ENCODE measurements around the gene SMAD2. TPM values are rescaled to one million over a fixed set of nuclear protein-coding genes. Genes with fewer than 3 reads are reported as not detected.

Gene SMAD2
- total RNA-seq, 6 experiments from 2014 or later: 31.2 to 46.1 (median 36.0) TPM

DNA sequence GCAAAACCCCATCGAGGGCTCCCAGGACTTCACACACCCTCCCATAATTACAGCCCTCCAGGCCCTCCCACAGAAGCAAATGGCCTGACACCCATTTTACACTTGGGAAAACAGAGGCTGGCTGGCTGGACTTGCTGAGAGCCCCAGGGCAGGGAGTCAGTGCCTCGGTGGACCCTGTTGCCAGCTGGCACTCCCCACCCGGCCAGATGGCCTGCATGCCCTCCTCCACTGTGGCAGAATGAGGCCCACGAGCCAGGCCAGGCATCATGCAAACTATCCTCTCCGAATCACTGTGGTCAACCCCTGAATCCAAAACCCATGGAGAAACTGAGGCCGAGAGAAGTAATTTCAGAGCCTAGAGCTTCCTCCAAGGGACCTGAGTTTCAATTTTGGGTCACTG is 129.7 kb downstream of the SMAD2 start:
- Histone ChIP-seq H3K9me3 (no peaks in the 10 kb centered on the region), H3K36me3 (no peaks in the 10 kb centered on the region), H3K27ac (no peak overlapping the region), H3K27me3 (no peaks in the 10 kb centered on the region), H3K4me3 (no peak overlapping the region), H3K4me1 (no peaks in the 10 kb centered on the region)
- ATAC-seq (no peak), DNase-seq (no peak)
- intact Hi-C loops (cut with DNase I): no loop called here
- 77% methylated on average over 5 of the region's 6 CpGs for WGBS (ENCODE audit: insufficient coverage, low coverage, low lambda C conversion rate, missing lambda C conversion rate)
- no peak for TF ChIP-seq POLR2A (IDR thresholded peaks at IDR 0.05)
- TF ChIP-seq, protein P1, sequence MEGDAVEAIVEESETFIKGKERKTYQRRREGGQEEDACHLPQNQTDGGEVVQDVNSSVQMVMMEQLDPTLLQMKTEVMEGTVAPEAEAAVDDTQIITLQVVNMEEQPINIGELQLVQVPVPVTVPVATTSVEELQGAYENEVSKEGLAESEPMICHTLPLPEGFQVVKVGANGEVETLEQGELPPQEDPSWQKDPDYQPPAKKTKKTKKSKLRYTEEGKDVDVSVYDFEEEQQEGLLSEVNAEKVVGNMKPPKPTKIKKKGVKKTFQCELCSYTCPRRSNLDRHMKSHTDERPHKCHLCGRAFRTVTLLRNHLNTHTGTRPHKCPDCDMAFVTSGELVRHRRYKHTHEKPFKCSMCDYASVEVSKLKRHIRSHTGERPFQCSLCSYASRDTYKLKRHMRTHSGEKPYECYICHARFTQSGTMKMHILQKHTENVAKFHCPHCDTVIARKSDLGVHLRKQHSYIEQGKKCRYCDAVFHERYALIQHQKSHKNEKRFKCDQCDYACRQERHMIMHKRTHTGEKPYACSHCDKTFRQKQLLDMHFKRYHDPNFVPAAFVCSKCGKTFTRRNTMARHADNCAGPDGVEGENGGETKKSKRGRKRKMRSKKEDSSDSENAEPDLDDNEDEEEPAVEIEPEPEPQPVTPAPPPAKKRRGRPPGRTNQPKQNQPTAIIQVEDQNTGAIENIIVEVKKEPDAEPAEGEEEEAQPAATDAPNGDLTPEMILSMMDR (IDR thresholded peaks at IDR 0.05): no peak

DNA sequence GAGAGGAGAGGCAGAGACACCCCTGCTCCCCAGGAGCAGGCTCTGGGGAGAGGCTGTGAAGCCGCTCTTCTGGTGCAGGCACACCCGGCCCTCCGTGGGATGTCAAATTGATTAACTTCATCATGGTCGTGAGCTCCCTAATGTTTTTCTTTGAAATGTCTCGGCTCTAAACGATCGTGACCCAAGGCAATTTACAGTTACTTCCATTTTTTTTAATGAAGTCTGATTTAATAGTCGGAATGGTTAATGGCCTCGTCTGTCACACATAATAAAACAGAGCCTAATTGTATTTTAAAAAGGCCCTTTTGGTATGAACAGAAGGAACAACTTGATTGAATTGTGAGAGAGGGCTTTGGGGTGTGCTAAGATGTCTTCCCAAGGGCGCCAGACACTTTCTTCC is 130.2 kb downstream of the SMAD2 start:
- Histone ChIP-seq H3K36me3 (no peaks in the 10 kb centered on the region), H3K4me3 (no peak overlapping the region), H3K9me3 (no peaks in the 10 kb centered on the region), H3K4me1 (no peaks in the 10 kb centered on the region), H3K27me3 (no peaks in the 10 kb centered on the region), H3K27ac (no peak overlapping the region)
- no peak for DNase-seq
- intact Hi-C loops (cut with DNase I): no loop called here
- ATAC-seq: no peak
- WGBS (ENCODE audit: insufficient coverage, low coverage, low lambda C conversion rate, missing lambda C conversion rate): 62% methylated on average over 9 of the region's 10 CpGs
- TF ChIP-seq, protein P1 (IDR thresholded peaks at IDR 0.05): no peak
- TF ChIP-seq POLR2A (IDR thresholded peaks at IDR 0.05): no peak

DNA sequence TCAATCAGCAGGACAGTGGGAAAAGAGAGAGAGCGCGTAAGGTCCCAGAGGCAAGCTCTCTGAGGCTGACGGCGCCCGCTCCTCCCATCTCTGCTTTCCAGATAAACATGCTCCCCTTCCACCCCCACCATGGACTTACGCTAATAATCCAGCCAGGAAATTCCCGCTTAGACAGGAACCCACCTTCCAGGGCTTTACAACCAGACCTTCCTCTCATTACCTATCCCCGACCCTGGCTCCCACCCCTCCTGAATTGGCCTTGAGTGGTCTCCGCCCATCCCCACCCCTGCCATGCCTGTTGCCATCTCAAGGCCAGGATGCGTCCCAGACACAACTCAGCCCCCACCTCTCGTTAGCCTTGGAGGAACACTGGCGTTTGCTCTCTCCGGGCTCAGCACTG is 131.1 kb downstream of the SMAD2 start:
- H3K27me3 ChIP-seq: no peaks in the 10 kb centered on the region
- no peaks in the 10 kb centered on the region for H3K9me3 ChIP-seq
- DNase-seq: no peak
- WGBS (ENCODE audit: insufficient coverage, low coverage, low lambda C conversion rate, missing lambda C conversion rate): 50% methylated on average over 6 of the region's 13 CpGs
- no peaks in the 10 kb centered on the region for H3K36me3 ChIP-seq
- H3K27ac ChIP-seq: no peak overlapping the region
- no peaks in the 10 kb centered on the region for H3K4me1 ChIP-seq
- ATAC-seq: no peak
- H3K4me3 ChIP-seq: no peak overlapping the region
- intact Hi-C loops (cut with DNase I): no loop called here
- no peak for TF ChIP-seq POLR2A (IDR thresholded peaks at IDR 0.05)
- TF ChIP-seq, protein P1 (IDR thresholded peaks at IDR 0.05): no peak

DNA sequence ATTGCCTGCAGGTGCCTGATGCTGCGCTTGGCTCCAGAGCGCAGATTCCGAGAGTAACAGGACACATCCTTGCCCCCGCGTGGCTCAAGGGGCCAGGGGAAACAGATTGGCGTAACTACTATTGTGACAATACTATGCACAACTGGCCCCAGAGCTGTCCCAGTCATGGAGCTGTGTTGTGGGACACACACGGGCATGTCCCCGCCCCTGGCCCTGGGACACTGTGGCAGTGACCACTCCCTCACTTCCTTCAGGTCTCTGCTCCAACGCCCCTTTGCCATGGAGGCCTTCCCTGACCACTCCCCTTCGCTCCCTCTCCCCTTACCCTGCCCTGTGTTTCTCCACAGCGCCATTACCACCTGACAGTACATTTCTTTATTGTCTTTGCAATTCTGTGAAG is 132.1 kb downstream of the SMAD2 start:
- Histone ChIP-seq H3K27ac (no peak overlapping the region), H3K36me3 (no peaks in the 10 kb centered on the region), H3K4me1 (no peaks in the 10 kb centered on the region), H3K4me3 (no peak overlapping the region), H3K27me3 (no peaks in the 10 kb centered on the region), H3K9me3 (no peaks in the 10 kb centered on the region)
- intact Hi-C loops (cut with DNase I): no loop called here
- DNase-seq: no peak
- no peak for ATAC-seq
- WGBS (ENCODE audit: insufficient coverage, low coverage, low lambda C conversion rate, missing lambda C conversion rate): 65% methylated on average over 9 of the region's 11 CpGs
- TF ChIP-seq, protein P1 (IDR thresholded peaks at IDR 0.05): no peak
- no peak for TF ChIP-seq POLR2A (IDR thresholded peaks at IDR 0.05)

DNA sequence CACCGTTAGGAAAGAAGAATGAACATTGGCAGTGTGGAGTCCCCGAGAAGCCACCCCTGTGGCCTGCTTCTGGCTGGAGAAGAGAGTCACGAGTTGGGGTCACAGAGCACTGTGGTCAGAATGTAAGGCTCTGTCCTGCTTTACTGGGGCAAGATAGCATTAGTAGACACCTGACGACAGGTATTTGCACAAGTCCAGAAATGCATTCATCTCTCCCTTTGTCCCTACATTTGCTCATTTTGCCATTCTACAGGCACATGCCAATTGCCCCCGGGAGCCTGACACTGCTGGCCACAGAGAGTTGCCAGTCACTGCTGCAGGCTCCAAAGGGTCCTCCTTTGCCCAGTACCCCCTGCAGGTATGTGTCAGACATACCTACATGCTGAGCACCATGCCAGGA is 133.3 kb downstream of the SMAD2 start:
- Histone ChIP-seq H3K36me3 (no peaks in the 10 kb centered on the region), H3K27ac (no peak overlapping the region), H3K4me3 (no peak overlapping the region), H3K4me1 (no peaks in the 10 kb centered on the region), H3K27me3 (no peaks in the 10 kb centered on the region), H3K9me3 (no peaks in the 10 kb centered on the region)
- TF ChIP-seq, protein P1 (IDR thresholded peaks at IDR 0.05): no peak
- no peak for TF ChIP-seq POLR2A (IDR thresholded peaks at IDR 0.05)
- intact Hi-C loops (cut with DNase I): no loop called here
- DNase-seq (no peak), ATAC-seq (no peak)
- 89% methylated on average over 5 of the region's 5 CpGs for WGBS (ENCODE audit: insufficient coverage, low coverage, low lambda C conversion rate, missing lambda C conversion rate)

Data from right lobe of liver (tissue), 6 donors.